A549 (cell line): ENCODE measurements around the gene UGT1A10. TPM values are rescaled to one million over a fixed set of nuclear protein-coding genes. Genes with fewer than 3 reads are reported as not detected.
A peak's percentile ranks its signal among the peaks of the same experiment; 100 is the strongest.

ENCODE experiments used
- ATAC-seq, 2 experiments: fragments of 200-7000 bp in 1 of 2; fragments of >200 bp in 1 of 2; cut with Nextera tagmentation in 1 of 2; cut with Tn5 transposase in 1 of 2; 3 replicates each; pipeline versions ENCODE4 v1.8.0 to v1.9.1; 2018 to 2020; ENCODE audit warnings: mild to moderate bottlenecking in 1 of 2, moderate library complexity in 1 of 2
- CTCF ChIA-PET: fragments of 300-600 bp; sonication (Branson Sonifier 250); formaldehyde crosslinking; extraction: SDS; loops from one replicate; lab custom pipeline; 2021; ENCODE audit warnings: antibody characterized with exemption, inconsistent platforms; lab: Yijun Ruan, JAX
- POLR2A ChIA-PET: fragments of 350-600 bp; formaldehyde crosslinking; extraction: SDS; loops from one replicate; lab custom pipeline; 2021; ENCODE audit warnings: antibody characterized with exemption, inconsistent platforms; lab: Yijun Ruan, JAX
- DNase-seq, 2 experiments: peaks; one replicate each; pipeline versions ENCODE4 v3.0.0 to v3.0.0-alpha.2; 2011 to 2016; ENCODE audit warnings: low read depth in 1 of 2, low spot score in 1 of 2
- FAIRE-seq: peaks from 2 replicates; lab custom pipeline; 2011; peaks lifted over from hg19 to GRCh38; lab: Jason Lieb, UNC
- H3K27ac ChIP-seq, 2 experiments: fragments of >200 bp; sonication (Bioruptor Twin); formaldehyde crosslinking; 3 replicates each; pipeline ENCODE4 v1.5.1; 2016 to 2017
- H3K4me1 ChIP-seq: fragments of >200 bp; sonication (Bioruptor Twin); formaldehyde crosslinking; 3 replicates; pipeline ENCODE4 v1.6.1; 2016
- H3K4me2 ChIP-seq: fragments of >200 bp; sonication (Bioruptor Twin); formaldehyde crosslinking; 3 replicates; pipeline ENCODE4 v1.6.1; 2016
- H3K4me3 ChIP-seq: fragments of >200 bp; sonication (Bioruptor Twin); formaldehyde crosslinking; 3 replicates; pipeline ENCODE4 v1.5.1; 2016
- H3K9me3 ChIP-seq: fragments of >200 bp; sonication (Bioruptor Twin); formaldehyde crosslinking; 3 replicates; pipeline ENCODE4 v1.6.1; 2016
- ATOH8 ChIP-seq: fragments of 250-450 bp; sonication (Bioruptor Pico); IDR thresholded peaks from 2 replicates; pipeline ENCODE4 v1.5.0; 2020; ENCODE audit warnings: low read depth, mild to moderate bottlenecking, moderate library complexity
- BHLHE40 ChIP-seq: IDR thresholded peaks from 2 replicates; pipeline ENCODE4 v1.6.1; 2012; ENCODE audit warnings: low read depth, low read length, inconsistent platforms
- CBX2 ChIP-seq: fragments of 200-600 bp; sonication (generic); IDR thresholded peaks from 2 replicates; pipeline ENCODE4 v1.6.1; 2016; ENCODE audit warnings: low read depth, mild to moderate bottlenecking, borderline replicate concordance
- CEBPB ChIP-seq, 2 experiments: fragments of >200 bp in 1 of 2; sonication (Bioruptor Twin) in 1 of 2; formaldehyde crosslinking in 1 of 2; IDR thresholded peaks; 2 replicates each; pipeline ENCODE4 v1.6.1; 2012 to 2016
- CHD2 ChIP-seq: fragments of 150-350 bp; IDR thresholded peaks from 2 replicates; pipeline ENCODE4 v1.6.1; 2014; ENCODE audit warnings: low read length; ENCODE audit not compliant: partially characterized antibody
- CHD4 ChIP-seq: fragments of 200-600 bp; sonication (generic); IDR thresholded peaks from 2 replicates; pipeline ENCODE4 v1.6.1; 2016; ENCODE audit warnings: antibody characterized with exemption, mild to moderate bottlenecking, borderline replicate concordance
- EHF ChIP-seq: fragments of 250-450 bp; sonication (Bioruptor Pico); IDR thresholded peaks from 2 replicates; pipeline ENCODE4 v1.5.0; 2020; ENCODE audit warnings: mild to moderate bottlenecking
- ELK1 ChIP-seq: fragments of 150-350 bp; IDR thresholded peaks from 2 replicates; pipeline ENCODE4 v1.6.1; 2014; ENCODE audit warnings: low read depth, mild to moderate bottlenecking, low read length
- EP300 ChIP-seq, 2 experiments: fragments of >200 bp; sonication (Bioruptor Twin); formaldehyde crosslinking; IDR thresholded peaks; 2 replicates in 1 of 2; 3 replicates in 1 of 2; pipeline ENCODE4 v1.6.1; 2016 to 2017
- ESRRA ChIP-seq: fragments of 150-350 bp; IDR thresholded peaks from 2 replicates; pipeline ENCODE4 v1.6.1; 2014; ENCODE audit warnings: mild to moderate bottlenecking, low read length, borderline replicate concordance
- FOSB ChIP-seq: fragments of 250-450 bp; sonication (Bioruptor Pico); IDR thresholded peaks from 2 replicates; pipeline ENCODE4 v1.5.0; 2020; ENCODE audit warnings: mild to moderate bottlenecking, moderate library complexity
- FOSL2 ChIP-seq, 2 experiments: fragments of 450-650 bp in 1 of 2; fragments of >200 bp in 1 of 2; sonication (Bioruptor Twin) in 1 of 2; formaldehyde crosslinking; IDR thresholded peaks; 2 replicates each; pipeline versions ENCODE4 v1.5.0 to v1.6.1; 2016 to 2020; ENCODE audit warnings: mild to moderate bottlenecking in 1 of 2, moderate library complexity in 1 of 2
- FOXS1 ChIP-seq: fragments of 250-450 bp; sonication (Bioruptor Pico); IDR thresholded peaks from 2 replicates; pipeline ENCODE4 v1.5.0; 2020; ENCODE audit warnings: mild to moderate bottlenecking, moderate library complexity
- GATA3 ChIP-seq: IDR thresholded peaks from 2 replicates; pipeline ENCODE4 v1.6.1; 2012; ENCODE audit warnings: borderline replicate concordance
- HDAC2 ChIP-seq: fragments of 200-600 bp; sonication (generic); IDR thresholded peaks from 2 replicates; pipeline ENCODE4 v1.6.1; 2016
- HES2 ChIP-seq: fragments of >200 bp; sonication (Bioruptor Twin); formaldehyde crosslinking; IDR thresholded peaks from 2 replicates; pipeline ENCODE4 v1.6.1; 2016
- HOXA7 ChIP-seq: fragments of 250-450 bp; sonication (Bioruptor Pico); IDR thresholded peaks from 2 replicates; pipeline ENCODE4 v1.5.0; 2020; ENCODE audit warnings: mild to moderate bottlenecking, moderate library complexity
- HOXB5 ChIP-seq: fragments of 250-450 bp; sonication (Bioruptor Pico); IDR thresholded peaks from 2 replicates; pipeline ENCODE4 v1.5.0; 2020; ENCODE audit warnings: mild to moderate bottlenecking, moderate library complexity
- JUN ChIP-seq, 2 experiments: fragments of >200 bp; sonication (Bioruptor Twin); formaldehyde crosslinking; IDR thresholded peaks; 2 replicates in 1 of 2; 3 replicates in 1 of 2; pipeline ENCODE4 v1.6.1; 2016 to 2017
- JUNB ChIP-seq: fragments of >200 bp; sonication (Bioruptor Twin); formaldehyde crosslinking; IDR thresholded peaks from 2 replicates; pipeline ENCODE4 v1.6.1; 2016
- KDM5A ChIP-seq: fragments of 200-600 bp; sonication (generic); IDR thresholded peaks from 2 replicates; pipeline ENCODE4 v1.6.1; 2016; ENCODE audit warnings: antibody characterized with exemption, mild to moderate bottlenecking
- MAX ChIP-seq: IDR thresholded peaks from 2 replicates; pipeline ENCODE4 v1.6.1; 2012
- MAZ ChIP-seq: fragments of 150-350 bp; IDR thresholded peaks from 2 replicates; pipeline ENCODE4 v1.6.1; 2014; ENCODE audit warnings: antibody characterized with exemption, low read depth, low read length, borderline replicate concordance
- MYC ChIP-seq: IDR thresholded peaks from 2 replicates; pipeline ENCODE4 v1.6.1; 2012; ENCODE audit warnings: mild to moderate bottlenecking, inconsistent platforms, low read length, improper control_type of control experiment, borderline replicate concordance
- NR3C1 ChIP-seq: fragments of >200 bp; sonication (Bioruptor Twin); formaldehyde crosslinking; IDR thresholded peaks from 3 replicates; pipeline ENCODE4 v1.6.1; 2017
- PBX3 ChIP-seq: IDR thresholded peaks from 2 replicates; pipeline ENCODE4 v1.6.1; 2012
- PHF8 ChIP-seq: fragments of 200-600 bp; sonication (generic); IDR thresholded peaks from 2 replicates; pipeline ENCODE4 v1.6.1; 2016; ENCODE audit warnings: low read depth, mild to moderate bottlenecking, antibody characterized with exemption, moderate library complexity, borderline replicate concordance
- POLR2A ChIP-seq: IDR thresholded peaks from 2 replicates; pipeline ENCODE4 v1.6.1; 2012; ENCODE audit warnings: mild to moderate bottlenecking, low read length
- POLR2AphosphoS2 ChIP-seq: conservative IDR thresholded peaks from 2 replicates; pipeline ENCODE4 v1.6.1; 2012; ENCODE audit warnings: low read length, improper control_type of control experiment, inconsistent platforms
- RAD21 ChIP-seq, 2 experiments: fragments of >200 bp in 1 of 2; sonication (Bioruptor Twin) in 1 of 2; formaldehyde crosslinking in 1 of 2; IDR thresholded peaks in 1 of 2; conservative IDR thresholded peaks in 1 of 2; 2 replicates in 1 of 2; 3 replicates in 1 of 2; pipeline ENCODE4 v1.6.1; 2012 to 2018; ENCODE audit warnings: inconsistent platforms in 1 of 2
- RARB ChIP-seq: fragments of 250-450 bp; sonication (Bioruptor Pico); IDR thresholded peaks from 2 replicates; pipeline ENCODE4 v1.8.0; 2021; ENCODE audit warnings: mild to moderate bottlenecking, moderate library complexity
- RFX5 ChIP-seq: fragments of 450-650 bp; IDR thresholded peaks from 2 replicates; pipeline ENCODE4 v1.7.1; 2014; ENCODE audit warnings: antibody characterized with exemption, mild to moderate bottlenecking, moderate library complexity
- RNF2 ChIP-seq: fragments of 200-600 bp; sonication (generic); IDR thresholded peaks from 2 replicates; pipeline ENCODE4 v1.6.1; 2016; ENCODE audit warnings: low read depth, mild to moderate bottlenecking, antibody characterized with exemption, moderate library complexity, borderline replicate concordance
- SMC3 ChIP-seq: fragments of >200 bp; sonication (Bioruptor Twin); formaldehyde crosslinking; IDR thresholded peaks from 3 replicates; pipeline ENCODE4 v1.6.1; 2018; ENCODE audit warnings: inconsistent platforms
- TFCP2L1 ChIP-seq: fragments of 250-450 bp; sonication (Bioruptor Pico); IDR thresholded peaks from 2 replicates; pipeline ENCODE4 v1.5.0; 2021; ENCODE audit warnings: mild to moderate bottlenecking
- TP53 ChIP-seq: fragments of 250-450 bp; sonication (Bioruptor Pico); IDR thresholded peaks from 2 replicates; pipeline ENCODE4 v1.5.0; 2021; ENCODE audit warnings: mild to moderate bottlenecking, moderate library complexity
- USF2 ChIP-seq: fragments of 450-650 bp; IDR thresholded peaks from 2 replicates; pipeline ENCODE4 v1.6.1; 2014; ENCODE audit warnings: antibody characterized with exemption
- ZC3H11A ChIP-seq: fragments of 450-650 bp; IDR thresholded peaks from 2 replicates; pipeline ENCODE4 v1.6.1; 2014; ENCODE audit warnings: antibody characterized with exemption, mild to moderate bottlenecking
- ZFP36 ChIP-seq: fragments of 450-650 bp; IDR thresholded peaks from 2 replicates; pipeline ENCODE4 v1.6.1; 2014; ENCODE audit warnings: borderline replicate concordance; ENCODE audit not compliant: partially characterized antibody
- ZNF302 ChIP-seq: fragments of 250-450 bp; sonication (Bioruptor Pico); IDR thresholded peaks from 2 replicates; pipeline ENCODE4 v1.9.0; 2021; ENCODE audit warnings: inconsistent platforms, mild to moderate bottlenecking, moderate library complexity
- WGBS: methylation state at CpG from one replicate; pipeline ENCODE4 v1.1.6; 2017; ENCODE audit errors: missing lambda C conversion rate; 5-methylcytosine and 5-hydroxymethylcytosine counted together
- polyA plus RNA-seq, 4 experiments: library from polyadenylated mRNA; depleted of rRNA in 3 of 4; stranded (reverse); fragments of >200 nt; fragmentation: RNase III in 1 of 4; extraction: RNeasy Plus Mini Kit Qiagen cat#74134 plus additional on column Dnase treatment in 1 of 4; gene quantifications; 2 replicates in 3 of 4; 3 replicates in 1 of 4; pipeline ENCODE4 v1.2.3, GENCODE V29; 2011 to 2017

Gene UGT1A10
- polyA plus RNA-seq, 2 of the 4 experiments (the other 2 are of a cell fraction) = 0.10 TPM; not detected in 1

- CTCF ChIA-PET = interaction anchor here (0.6 kb wide), 1 partner anchor 36 kb away, joined by 3 read pairs; no protein-coding TSS in a partner anchor
- ATAC-seq (peak; percentile 84), FAIRE-seq (peak; percentile 99), DNase-seq (peak; percentile 21 to 92)
- 3% methylated on average over 7 of the region's 7 CpGs for WGBS
- Histone ChIP-seq H3K27ac (peak overlapping the region; percentile 91 to 94), H3K9me3 (peaks cover 40% of the 10 kb centered on the region), H3K4me1 (peaks cover 39% of the 10 kb centered on the region), H3K4me3 (no peak overlapping the region), H3K4me2 (peak overlapping the region; percentile 57)
- POLR2A ChIA-PET = interaction anchor here (0.9 kb wide), 1 partner anchor 270 kb away, joined by 3 read pairs; no protein-coding TSS in a partner anchor
- TF ChIP-seq ZC3H11A (no peak), ZFP36 (no peak), HOXA7 (no peak), PBX3 (no peak), ELK1 (no peak), NR3C1 (no peak), POLR2A (no peak), TP53 (CRISPR knock-in tag) (no peak), EP300 (IDR thresholded peaks at IDR 0.05) (peak; percentile 99), POLR2AphosphoS2 (no peak), FOXS1 (CRISPR knock-in tag) (no peak), RAD21 (conservative IDR thresholded peaks at IDR 0.05 in 1 of 2, IDR thresholded peaks at IDR 0.05 in 1 of 2) (peak; percentile 0 to 56; a peak in 4 of 5 replicates), BHLHE40 (no peak), CHD2 (no peak), USF2 (no peak), EHF (CRISPR knock-in tag) (no peak), MYC (no peak), CHD4 (no peak), RNF2 (no peak), FOSB (CRISPR knock-in tag) (no peak), ATOH8 (CRISPR knock-in tag) (no peak), RARB (peak; percentile 90), MAX (peak; percentile 60), CEBPB (IDR thresholded peaks at IDR 0.05) (peak; percentile 92 to 94), ZNF302 (CRISPR knock-in tag) (no peak), KDM5A (no peak), CBX2 (no peak), JUNB (peak; percentile 88), HDAC2 (no peak), RFX5 (no peak), HOXB5 (CRISPR knock-in tag) (peak; percentile 22; the same call in 1 of the 2 replicates), FOSL2 (IDR thresholded peaks at IDR 0.05) (peak; percentile 61), FOSL2 (CRISPR knock-in tag; IDR thresholded peaks at IDR 0.05) (peak; percentile 76), GATA3 (peak; percentile 99), JUN (IDR thresholded peaks at IDR 0.05) (peak; percentile 95 to 97), HES2 (peak; percentile 80; the same call in 1 of the 2 replicates), ESRRA (peak; percentile 46; the same call in 1 of the 2 replicates), MAZ (no peak), TFCP2L1 (CRISPR knock-in tag) (no peak), PHF8 (no peak), SMC3 (peak; percentile 40)
Measured at GRCh38 chr2:233756429-233757081, 120.3 kb downstream of the UGT1A10 start.
